IPS-18a (cell line): ENCODE results near the gene GHR.

Source experiments
- H3K27ac ChIP-seq: one replicate; pipeline ENCODE4 v1.5.1; 2013; ENCODE audit warnings: low read length
- H3K27me3 ChIP-seq: one replicate; pipeline ENCODE4 v1.6.1; 2013; ENCODE audit warnings: mild to moderate bottlenecking, low read length; ENCODE audit not compliant: control insufficient read depth, insufficient read depth
- H3K36me3 ChIP-seq: one replicate; pipeline ENCODE4 v1.6.1; 2013; ENCODE audit warnings: low read depth, low read length; ENCODE audit not compliant: control insufficient read depth
- H3K4me1 ChIP-seq: one replicate; pipeline ENCODE4 v1.6.1; 2013; ENCODE audit warnings: low read depth, low read length; ENCODE audit not compliant: control insufficient read depth
- H3K4me3 ChIP-seq: one replicate; pipeline ENCODE4 v1.5.1; 2013; ENCODE audit warnings: low read length
- H3K9ac ChIP-seq: one replicate; pipeline ENCODE4 v1.6.1; 2013; ENCODE audit warnings: mild to moderate bottlenecking, low read length, moderate library complexity
- H3K9me3 ChIP-seq: one replicate; pipeline ENCODE4 v1.6.1; 2013; ENCODE audit warnings: low read depth, low read length; ENCODE audit not compliant: control insufficient read depth

The GHR gene

GRCh38 chr5:42423285-42424165, at the start of gene GHR:
TSS of gene GHR (plus strand) at chr5:42423439. CDS start at chr5:42565875, 142,436 bp downstream.
- no peaks in the 10 kb centered on the region for H3K36me3 ChIP-seq
- H3K4me3 ChIP-seq: peak within 1 kb of the TSS; percentile 69
- no peak within 1 kb of the TSS for H3K9ac ChIP-seq
- no peaks in the 10 kb centered on the region for H3K9me3 ChIP-seq
- H3K27me3 ChIP-seq: peaks cover 31% of the 10 kb centered on the region
- no peak within 1 kb of the TSS for H3K27ac ChIP-seq
- H3K4me1 ChIP-seq: peaks cover 5% of the 10 kb centered on the region

- Histone ChIP-seq H3K36me3 (no peaks in the 10 kb centered on the region), H3K4me3 (no peak overlapping the region), H3K4me1 (no peaks in the 10 kb centered on the region), H3K27ac (no peak overlapping the region), H3K27me3 (no peaks in the 10 kb centered on the region), H3K9ac (no peak overlapping the region), H3K9me3 (no peaks in the 10 kb centered on the region)
Observed at GRCh38 chr5:42374679-42375273, 48.5 kb upstream of the GHR start.

- H3K27ac ChIP-seq: no peak overlapping the region
- H3K4me3 ChIP-seq: no peak overlapping the region
- H3K9ac ChIP-seq: no peak overlapping the region
- no peaks in the 10 kb centered on the region for H3K27me3 ChIP-seq
- H3K4me1 ChIP-seq: no peaks in the 10 kb centered on the region
- H3K36me3 ChIP-seq: no peaks in the 10 kb centered on the region
- no peaks in the 10 kb centered on the region for H3K9me3 ChIP-seq
Observed at GRCh38 chr5:42377496-42377895, 45.7 kb upstream of the GHR start.

- Histone ChIP-seq H3K27ac (no peak overlapping the region), H3K9ac (no peak overlapping the region), H3K4me1 (no peaks in the 10 kb centered on the region), H3K9me3 (no peaks in the 10 kb centered on the region), H3K36me3 (no peaks in the 10 kb centered on the region), H3K27me3 (no peaks in the 10 kb centered on the region), H3K4me3 (no peak overlapping the region)
Observed at GRCh38 chr5:42381973-42382372, 41.3 kb upstream of the GHR start.

- no peaks in the 10 kb centered on the region for H3K4me1 ChIP-seq
- no peak overlapping the region for H3K4me3 ChIP-seq
- H3K27me3 ChIP-seq: no peaks in the 10 kb centered on the region
- no peaks in the 10 kb centered on the region for H3K36me3 ChIP-seq
- H3K27ac ChIP-seq: no peak overlapping the region
- no peak overlapping the region for H3K9ac ChIP-seq
- peaks cover 3% of the 10 kb centered on the region for H3K9me3 ChIP-seq
Observed at GRCh38 chr5:42387563-42387962, 35.7 kb upstream of the GHR start.

- H3K27me3 ChIP-seq: no peaks in the 10 kb centered on the region
- H3K4me3 ChIP-seq: no peak overlapping the region
- H3K4me1 ChIP-seq: no peaks in the 10 kb centered on the region
- no peak overlapping the region for H3K9ac ChIP-seq
- no peaks in the 10 kb centered on the region for H3K36me3 ChIP-seq
- peaks cover 18% of the 10 kb centered on the region for H3K9me3 ChIP-seq
- no peak overlapping the region for H3K27ac ChIP-seq
Observed at GRCh38 chr5:42390115-42390514, 33.1 kb upstream of the GHR start.

GRCh38 chr5:42392917-42393316, 30.3 kb upstream of the GHR start:
- H3K27ac ChIP-seq: no peak overlapping the region
- H3K9ac ChIP-seq: no peak overlapping the region
- H3K9me3 ChIP-seq: peaks cover 18% of the 10 kb centered on the region
- no peak overlapping the region for H3K4me3 ChIP-seq
- H3K27me3 ChIP-seq: no peaks in the 10 kb centered on the region
- H3K36me3 ChIP-seq: no peaks in the 10 kb centered on the region
- H3K4me1 ChIP-seq: no peaks in the 10 kb centered on the region

GRCh38 chr5:42396111-42396510, 27.1 kb upstream of the GHR start:
- Histone ChIP-seq H3K27me3 (no peaks in the 10 kb centered on the region), H3K4me3 (no peak overlapping the region), H3K9ac (no peak overlapping the region), H3K36me3 (no peaks in the 10 kb centered on the region), H3K9me3 (peaks cover 18% of the 10 kb centered on the region), H3K27ac (no peak overlapping the region), H3K4me1 (no peaks in the 10 kb centered on the region)

- Histone ChIP-seq H3K4me3 (no peak overlapping the region), H3K27me3 (no peaks in the 10 kb centered on the region), H3K9me3 (peaks cover 17% of the 10 kb centered on the region), H3K9ac (no peak overlapping the region), H3K4me1 (no peaks in the 10 kb centered on the region), H3K36me3 (no peaks in the 10 kb centered on the region), H3K27ac (no peak overlapping the region)
Observed at GRCh38 chr5:42397267-42397666, 26.0 kb upstream of the GHR start.

- Histone ChIP-seq H3K4me1 (no peaks in the 10 kb centered on the region), H3K27ac (no peak overlapping the region), H3K4me3 (no peak overlapping the region), H3K9me3 (no peaks in the 10 kb centered on the region), H3K36me3 (no peaks in the 10 kb centered on the region), H3K9ac (no peak overlapping the region), H3K27me3 (no peaks in the 10 kb centered on the region)
Observed at GRCh38 chr5:42399702-42400101, 23.5 kb upstream of the GHR start.

GRCh38 chr5:42400474-42400873, 22.8 kb upstream of the GHR start:
- H3K9me3 ChIP-seq: no peaks in the 10 kb centered on the region
- no peaks in the 10 kb centered on the region for H3K4me1 ChIP-seq
- H3K36me3 ChIP-seq: no peaks in the 10 kb centered on the region
- H3K27me3 ChIP-seq: no peaks in the 10 kb centered on the region
- no peak overlapping the region for H3K27ac ChIP-seq
- H3K9ac ChIP-seq: no peak overlapping the region
- H3K4me3 ChIP-seq: no peak overlapping the region

- no peak overlapping the region for H3K9ac ChIP-seq
- no peaks in the 10 kb centered on the region for H3K4me1 ChIP-seq
- no peak overlapping the region for H3K27ac ChIP-seq
- H3K4me3 ChIP-seq: no peak overlapping the region
- no peaks in the 10 kb centered on the region for H3K9me3 ChIP-seq
- no peaks in the 10 kb centered on the region for H3K27me3 ChIP-seq
- no peaks in the 10 kb centered on the region for H3K36me3 ChIP-seq
Observed at GRCh38 chr5:42403236-42403635, 20.0 kb upstream of the GHR start.
